ENCODE data around the gene IZUMO1.

Gene IZUMO1

GRCh38 chr19:48780631-48781391 lies 34.1 kb upstream of the IZUMO1 start:
- no peak overlapping the region for H3K27ac ChIP-seq
- TF ChIP-seq, protein P1, sequence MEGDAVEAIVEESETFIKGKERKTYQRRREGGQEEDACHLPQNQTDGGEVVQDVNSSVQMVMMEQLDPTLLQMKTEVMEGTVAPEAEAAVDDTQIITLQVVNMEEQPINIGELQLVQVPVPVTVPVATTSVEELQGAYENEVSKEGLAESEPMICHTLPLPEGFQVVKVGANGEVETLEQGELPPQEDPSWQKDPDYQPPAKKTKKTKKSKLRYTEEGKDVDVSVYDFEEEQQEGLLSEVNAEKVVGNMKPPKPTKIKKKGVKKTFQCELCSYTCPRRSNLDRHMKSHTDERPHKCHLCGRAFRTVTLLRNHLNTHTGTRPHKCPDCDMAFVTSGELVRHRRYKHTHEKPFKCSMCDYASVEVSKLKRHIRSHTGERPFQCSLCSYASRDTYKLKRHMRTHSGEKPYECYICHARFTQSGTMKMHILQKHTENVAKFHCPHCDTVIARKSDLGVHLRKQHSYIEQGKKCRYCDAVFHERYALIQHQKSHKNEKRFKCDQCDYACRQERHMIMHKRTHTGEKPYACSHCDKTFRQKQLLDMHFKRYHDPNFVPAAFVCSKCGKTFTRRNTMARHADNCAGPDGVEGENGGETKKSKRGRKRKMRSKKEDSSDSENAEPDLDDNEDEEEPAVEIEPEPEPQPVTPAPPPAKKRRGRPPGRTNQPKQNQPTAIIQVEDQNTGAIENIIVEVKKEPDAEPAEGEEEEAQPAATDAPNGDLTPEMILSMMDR (conservative IDR thresholded peaks at IDR 0.05): no peak

GRCh38 chr19:48779636-48780035 lies 32.9 kb upstream of the IZUMO1 start:
- TF ChIP-seq, protein P1 (conservative IDR thresholded peaks at IDR 0.05): no peak
- no peak overlapping the region for H3K27ac ChIP-seq

- H3K27ac ChIP-seq: no peak overlapping the region
- TF ChIP-seq, protein P1 (conservative IDR thresholded peaks at IDR 0.05): no peak
Observed at GRCh38 chr19:48777720-48778119, 31.0 kb upstream of the IZUMO1 start.

DNA sequence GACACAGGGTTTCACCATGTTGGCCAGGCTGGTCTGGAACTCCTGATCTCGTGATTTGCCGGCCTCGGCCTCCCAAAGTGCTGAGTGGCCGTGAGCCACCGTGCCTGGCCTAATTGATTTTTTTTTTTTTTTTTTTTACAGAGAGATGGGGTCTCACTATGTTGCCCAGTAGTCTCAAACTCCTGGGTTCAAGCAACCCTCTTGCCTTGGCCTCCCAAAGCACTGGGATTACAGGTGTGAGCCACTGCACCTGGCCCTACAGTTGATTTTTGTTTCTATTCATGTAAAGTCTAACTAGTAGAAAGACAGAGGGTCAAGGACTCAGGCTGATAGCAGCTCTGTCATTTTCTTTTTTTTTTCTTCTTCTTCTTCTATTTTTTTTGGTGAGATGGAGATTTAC lies 30.4 kb upstream of the IZUMO1 start:
- TF ChIP-seq, protein P1 (conservative IDR thresholded peaks at IDR 0.05): no peak
- H3K27ac ChIP-seq: no peak overlapping the region

DNA sequence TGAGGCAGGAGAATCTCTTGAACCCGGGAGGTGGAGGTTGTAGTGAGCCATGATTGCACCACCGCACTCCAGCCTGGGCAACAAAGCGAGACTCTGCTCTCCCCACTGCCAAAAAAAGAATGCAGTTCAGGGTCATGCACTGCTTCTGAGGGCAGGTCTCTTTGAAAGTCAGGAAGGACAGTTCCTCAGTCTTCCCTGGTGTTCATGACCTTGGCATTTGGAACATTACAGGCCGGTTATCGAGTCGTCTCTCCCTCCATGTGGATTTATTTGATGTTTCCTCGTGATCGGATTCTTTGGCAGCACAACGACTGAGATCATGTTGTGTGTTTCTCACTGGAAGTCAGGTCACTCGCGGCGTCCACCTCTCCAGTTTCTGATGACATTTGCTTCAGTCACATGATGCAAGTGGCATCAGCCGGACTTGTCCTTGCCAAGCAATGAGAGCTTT lies 25.8 kb upstream of the IZUMO1 start:
- peak overlapping the region; percentile 70 for H3K27ac ChIP-seq

DNA sequence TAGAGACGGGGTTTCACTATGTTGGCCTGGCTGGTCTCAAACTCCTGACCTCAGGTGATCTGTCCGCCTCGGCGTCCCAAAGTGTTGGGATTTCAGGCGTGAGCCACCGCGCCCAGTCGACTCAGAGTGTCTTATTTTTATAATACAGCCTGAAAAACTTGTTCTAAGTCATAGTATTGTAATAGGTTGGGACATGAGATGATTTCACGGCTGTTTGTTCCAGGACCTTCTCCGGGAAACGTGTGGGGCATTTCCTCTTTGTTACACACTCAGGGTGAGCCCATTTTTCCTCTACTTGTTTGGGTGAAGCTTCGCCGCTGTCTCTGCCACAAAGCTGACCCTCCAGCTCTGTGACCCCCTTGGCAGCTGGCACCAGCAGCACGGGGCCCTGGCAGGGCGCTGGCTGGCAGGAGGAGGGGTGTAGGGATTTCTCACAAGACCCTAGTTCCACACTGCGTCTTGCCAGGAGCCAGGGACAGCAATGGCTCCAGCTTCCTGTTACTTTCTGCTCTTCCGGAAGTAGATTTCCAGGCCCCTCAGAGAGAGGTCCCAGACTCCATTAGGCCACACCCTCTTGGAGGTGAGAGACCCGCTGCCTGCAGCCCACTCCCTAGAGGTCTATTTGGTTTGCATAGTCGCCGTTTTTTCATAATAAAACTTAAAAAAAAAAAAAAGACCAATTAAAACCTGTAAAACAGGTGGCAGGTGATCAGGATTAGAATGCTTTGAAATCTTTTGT lies 24.2 kb upstream of the IZUMO1 start:
- TF ChIP-seq, protein P1 (conservative IDR thresholded peaks at IDR 0.05): no peak
- no peak overlapping the region for H3K27ac ChIP-seq

More for the DNA sequence above, 25.8 kb upstream of the IZUMO1 start:
- TF ChIP-seq, protein P1 (conservative IDR thresholded peaks at IDR 0.05): no peak

- TF ChIP-seq, protein P1 (conservative IDR thresholded peaks at IDR 0.05): no peak
Observed at GRCh38 chr19:48770266-48770665, 23.6 kb upstream of the IZUMO1 start.

More at GRCh38 chr19:48770266-48770665, 23.6 kb upstream of the IZUMO1 start:
- H3K27ac ChIP-seq: no peak overlapping the region
